HUES64 (cell line): ENCODE results near the gene GPC6.

Source experiments
- H3K27ac ChIP-seq: 2 replicates; pipeline ENCODE4 v1.7.0; 2013; ENCODE audit warnings: low read depth, low read length, inconsistent platforms
- H3K27me3 ChIP-seq: 2 replicates; pipeline ENCODE4 v1.6.1; 2013; ENCODE audit warnings: mild to moderate bottlenecking, low read length; ENCODE audit not compliant: insufficient read depth
- H3K36me3 ChIP-seq: 2 replicates; pipeline ENCODE4 v1.6.1; 2013; ENCODE audit warnings: mild to moderate bottlenecking, low read length; ENCODE audit not compliant: insufficient read depth
- H3K4me1 ChIP-seq: 2 replicates; pipeline ENCODE4 v1.6.1; 2013; ENCODE audit warnings: mild to moderate bottlenecking, low read length, moderate library complexity; ENCODE audit not compliant: insufficient read depth
- H3K4me3 ChIP-seq: 2 replicates; pipeline ENCODE4 v1.5.1; 2013; ENCODE audit warnings: mild to moderate bottlenecking, low read length, moderate library complexity
- H3K9ac ChIP-seq: 2 replicates; pipeline ENCODE4 v1.6.1; 2013; ENCODE audit warnings: mild to moderate bottlenecking, low read depth, low read length
- H3K9me3 ChIP-seq: 2 replicates; pipeline ENCODE4 v1.6.1; 2013; ENCODE audit warnings: low read depth, low read length; ENCODE audit not compliant: insufficient read depth
- WGBS: fragments of 150-250, 120-280 bp; methylation state at CpG from one replicate; pipeline ENCODE4 v1.1.7; 2013; ENCODE audit warnings: missing lambda C conversion rate; 5-methylcytosine and 5-hydroxymethylcytosine counted together

Gene GPC6

DNA sequence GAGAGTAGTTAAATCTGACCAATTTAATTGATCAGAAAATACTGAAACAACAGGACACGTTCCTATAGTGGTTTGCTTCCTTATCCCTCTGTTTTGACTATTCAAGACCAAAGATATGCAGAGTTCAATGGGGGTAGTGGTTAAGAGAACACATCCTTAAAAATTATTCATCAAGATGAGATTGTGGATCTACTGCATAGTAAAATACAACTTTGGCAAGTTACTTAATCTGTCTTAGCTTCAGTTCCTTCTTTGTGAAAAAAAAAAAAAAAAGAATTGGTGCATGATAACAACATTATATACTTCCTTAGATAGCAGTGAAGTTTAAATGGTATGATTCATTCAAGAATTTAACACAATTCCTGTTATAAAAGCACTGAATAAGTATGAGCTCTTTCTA lies 700.8 kb downstream of the GPC6 start:
- Histone ChIP-seq H3K4me1 (no peaks in the 10 kb centered on the region), H3K4me3 (no peak overlapping the region), H3K27me3 (no peaks in the 10 kb centered on the region), H3K27ac (no peak overlapping the region), H3K36me3 (no peaks in the 10 kb centered on the region), H3K9me3 (no peaks in the 10 kb centered on the region), H3K9ac (no peak overlapping the region)
- 100% methylated on average over 1 of the region's 1 CpG for WGBS

DNA sequence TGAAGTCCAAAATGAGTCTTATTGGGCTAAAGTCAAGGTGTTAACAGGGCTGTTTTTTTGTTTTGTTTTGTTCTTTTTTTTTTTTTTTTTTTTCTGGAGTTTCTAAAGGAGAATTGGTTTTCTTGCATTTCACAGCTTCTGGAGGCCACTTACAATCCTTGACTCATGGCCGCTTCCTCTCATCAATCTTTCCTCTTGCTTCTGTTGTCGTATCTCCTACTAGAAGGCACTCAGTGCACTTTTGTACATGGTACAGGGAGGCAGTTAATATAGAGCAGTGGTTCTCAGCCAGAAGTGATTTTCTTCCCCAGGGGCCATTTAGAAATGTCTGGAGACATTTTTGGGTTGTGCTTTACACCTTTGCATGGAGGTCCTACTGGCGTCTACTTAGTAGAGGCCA lies 706.3 kb downstream of the GPC6 start:
- Histone ChIP-seq H3K9me3 (no peaks in the 10 kb centered on the region), H3K27ac (no peak overlapping the region), H3K4me1 (no peaks in the 10 kb centered on the region), H3K27me3 (no peaks in the 10 kb centered on the region), H3K9ac (no peak overlapping the region), H3K36me3 (no peaks in the 10 kb centered on the region), H3K4me3 (no peak overlapping the region)
- 86% methylated on average over 3 of the region's 3 CpGs for WGBS

DNA sequence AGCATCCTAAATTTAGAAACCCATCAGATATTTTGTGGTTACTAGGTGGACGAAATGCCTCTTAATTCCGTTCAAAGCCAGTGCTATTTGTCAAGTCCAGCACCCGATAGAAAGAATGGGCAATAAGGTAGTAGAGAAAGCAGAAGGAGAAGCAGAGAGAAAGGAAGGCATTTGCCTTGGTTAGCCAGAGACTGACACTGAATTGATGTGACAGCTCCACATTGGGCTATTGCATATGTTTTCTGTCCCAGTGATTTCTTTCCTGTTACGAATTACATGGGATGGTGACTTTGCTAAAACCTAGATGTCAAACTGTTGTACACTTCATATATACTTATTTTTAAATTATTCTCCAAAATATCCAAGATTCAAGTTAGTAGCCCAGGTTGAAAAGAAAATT lies 710.3 kb downstream of the GPC6 start:
- H3K4me3 ChIP-seq, result no peak overlapping the region
- no peaks in the 10 kb centered on the region for H3K27me3 ChIP-seq
- no peaks in the 10 kb centered on the region for H3K4me1 ChIP-seq
- 94% methylated on average over 4 of the region's 4 CpGs for WGBS
- H3K36me3 ChIP-seq, result no peaks in the 10 kb centered on the region
- H3K9ac ChIP-seq, result no peak overlapping the region
- no peaks in the 10 kb centered on the region for H3K9me3 ChIP-seq
- H3K27ac ChIP-seq, result no peak overlapping the region

GRCh38 chr13:93941444-93941843 lies 714.8 kb downstream of the GPC6 start:
- H3K4me1 ChIP-seq, result peaks cover 3% of the 10 kb centered on the region; the same call in 1 of the 2 replicates
- no peaks in the 10 kb centered on the region for H3K36me3 ChIP-seq
- H3K4me3 ChIP-seq, result no peak overlapping the region
- no peaks in the 10 kb centered on the region for H3K9me3 ChIP-seq
- H3K27ac ChIP-seq, result no peak overlapping the region
- H3K27me3 ChIP-seq, result no peaks in the 10 kb centered on the region
- H3K9ac ChIP-seq, result no peak overlapping the region
- WGBS, result 100% methylated on average over 2 of the region's 2 CpGs

DNA sequence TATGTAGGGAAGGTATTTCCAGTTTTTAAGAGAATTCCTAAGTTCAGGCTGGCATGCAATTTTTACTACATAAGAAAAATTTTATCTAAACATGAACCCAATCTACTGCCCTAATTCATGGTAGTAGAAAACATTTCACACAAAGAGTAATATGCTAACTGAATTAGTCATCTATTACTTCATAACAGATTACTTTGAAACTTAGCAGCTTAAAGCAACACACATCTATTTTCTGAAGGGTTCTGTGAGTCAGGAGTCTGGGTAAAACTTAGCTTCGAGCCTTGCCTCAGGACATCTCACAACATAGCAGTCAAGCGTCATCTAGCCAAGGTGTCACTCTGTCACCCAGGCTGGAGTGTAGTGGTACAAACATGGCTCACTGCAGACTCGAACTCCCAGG lies 715.4 kb downstream of the GPC6 start:
- Histone ChIP-seq H3K9ac (no peak overlapping the region), H3K36me3 (no peaks in the 10 kb centered on the region), H3K27me3 (no peaks in the 10 kb centered on the region), H3K27ac (no peak overlapping the region), H3K4me3 (no peak overlapping the region), H3K9me3 (no peaks in the 10 kb centered on the region), H3K4me1 (peaks cover 3% of the 10 kb centered on the region; the same call in 1 of the 2 replicates)
- 95% methylated on average over 3 of the region's 3 CpGs for WGBS

DNA sequence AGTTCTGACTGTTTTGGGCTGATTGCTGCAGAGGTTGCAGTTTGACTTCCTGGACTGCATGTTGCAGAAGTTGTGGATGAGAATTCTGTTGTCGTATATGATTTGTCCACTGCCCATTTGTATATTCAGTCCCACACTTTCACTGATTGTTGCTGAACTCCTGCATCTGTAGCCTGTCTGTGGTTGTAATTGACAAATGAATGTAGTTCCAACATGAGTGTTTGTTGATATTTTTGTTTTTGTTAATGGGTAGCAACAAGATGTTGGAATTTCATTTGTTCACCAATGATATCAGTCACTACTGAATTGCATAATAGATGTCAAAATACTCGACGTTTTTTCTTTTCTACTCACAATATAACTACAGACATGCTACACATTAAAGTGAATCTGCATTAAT lies 719.0 kb downstream of the GPC6 start:
- no peak overlapping the region for H3K4me3 ChIP-seq

DNA sequence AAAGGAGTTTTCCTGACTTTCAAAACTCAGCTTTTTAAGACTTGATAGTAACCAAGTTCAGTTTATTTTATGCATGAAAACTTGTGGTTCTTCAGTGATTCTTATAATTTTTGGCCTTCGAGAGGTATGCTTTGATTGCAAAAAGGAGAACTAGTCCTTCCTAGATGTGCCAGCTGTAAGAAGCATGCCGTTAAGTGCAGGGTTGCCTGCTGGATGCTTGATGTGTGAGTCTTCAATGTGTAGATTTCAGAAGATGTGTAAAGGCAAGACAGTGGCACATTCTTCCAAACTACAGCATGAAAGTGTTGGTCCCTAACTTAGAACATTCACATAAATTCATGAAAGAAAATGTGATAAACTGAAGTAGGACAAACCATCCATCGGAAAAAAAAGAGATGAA lies 720.4 kb downstream of the GPC6 start:
- no peaks in the 10 kb centered on the region for H3K36me3 ChIP-seq
- no peaks in the 10 kb centered on the region for H3K27me3 ChIP-seq
- H3K27ac ChIP-seq, result no peak overlapping the region
- no peak overlapping the region for H3K9ac ChIP-seq
- no peak overlapping the region for H3K4me3 ChIP-seq
- peaks cover 7% of the 10 kb centered on the region; the same call in 1 of the 2 replicates for H3K4me1 ChIP-seq
- 93% methylated on average over 2 of the region's 3 CpGs for WGBS
- H3K9me3 ChIP-seq, result no peaks in the 10 kb centered on the region

More for the DNA sequence above, 719.0 kb downstream of the GPC6 start:
- H3K36me3 ChIP-seq, result no peaks in the 10 kb centered on the region
- no peaks in the 10 kb centered on the region for H3K27me3 ChIP-seq
- 93% methylated on average over 3 of the region's 3 CpGs for WGBS
- H3K9ac ChIP-seq, result no peak overlapping the region
- no peaks in the 10 kb centered on the region for H3K9me3 ChIP-seq
- peaks cover 3% of the 10 kb centered on the region; the same call in 1 of the 2 replicates for H3K4me1 ChIP-seq
- H3K27ac ChIP-seq, result no peak overlapping the region

- no peak overlapping the region for H3K4me3 ChIP-seq
- H3K27me3 ChIP-seq, result no peaks in the 10 kb centered on the region
- H3K27ac ChIP-seq, result no peak overlapping the region
- H3K9me3 ChIP-seq, result no peaks in the 10 kb centered on the region
- 98% methylated on average over 5 of the region's 5 CpGs for WGBS
- no peak overlapping the region for H3K9ac ChIP-seq
- no peaks in the 10 kb centered on the region for H3K36me3 ChIP-seq
- H3K4me1 ChIP-seq, result peaks cover 7% of the 10 kb centered on the region; the same call in 1 of the 2 replicates
These were observed 721.0 kb downstream of the GPC6 start for GRCh38 chr13:93947651-93948050.

GRCh38 chr13:93948162-93948922 lies 721.7 kb downstream of the GPC6 start:
- no peaks in the 10 kb centered on the region for H3K27me3 ChIP-seq
- no peak overlapping the region for H3K9ac ChIP-seq
- H3K4me3 ChIP-seq, result no peak overlapping the region
- H3K9me3 ChIP-seq, result no peaks in the 10 kb centered on the region
- H3K36me3 ChIP-seq, result no peaks in the 10 kb centered on the region
- WGBS, result 88% methylated on average over 1 of the region's 2 CpGs
- peaks cover 7% of the 10 kb centered on the region; the same call in 1 of the 2 replicates for H3K4me1 ChIP-seq
- no peak overlapping the region for H3K27ac ChIP-seq

DNA sequence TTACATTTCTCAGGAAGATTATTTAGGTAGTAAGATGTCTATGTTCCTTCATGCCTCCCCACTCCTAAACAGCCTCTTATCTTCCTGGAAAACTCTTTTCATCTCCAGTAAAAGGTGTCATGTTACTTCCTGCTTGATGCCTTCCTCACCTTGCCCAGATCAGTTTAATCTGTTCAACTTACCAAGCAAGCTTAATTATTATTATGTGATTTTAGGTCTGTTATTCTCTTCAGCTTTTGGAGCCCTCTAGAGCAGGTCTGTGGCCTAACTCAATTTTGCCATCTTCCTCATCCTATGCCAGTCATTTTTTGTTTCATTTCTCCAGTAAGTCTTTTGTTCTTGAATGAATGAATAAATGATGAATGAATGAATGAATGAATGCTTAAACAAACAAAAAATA lies 724.5 kb downstream of the GPC6 start:
- Histone ChIP-seq H3K27me3 (no peaks in the 10 kb centered on the region), H3K9me3 (no peaks in the 10 kb centered on the region), H3K9ac (no peak overlapping the region), H3K4me1 (peaks cover 9% of the 10 kb centered on the region; the same call in 1 of the 2 replicates), H3K36me3 (no peaks in the 10 kb centered on the region), H3K4me3 (no peak overlapping the region), H3K27ac (no peak overlapping the region)

- Histone ChIP-seq H3K27ac (no peak overlapping the region), H3K27me3 (no peaks in the 10 kb centered on the region), H3K4me1 (peaks cover 9% of the 10 kb centered on the region; the same call in 1 of the 2 replicates), H3K36me3 (no peaks in the 10 kb centered on the region), H3K4me3 (no peak overlapping the region), H3K9me3 (no peaks in the 10 kb centered on the region), H3K9ac (no peak overlapping the region)
- WGBS, result no CpG with 5 or more reads among the region's 1 CpG
These were observed 725.3 kb downstream of the GPC6 start for GRCh38 chr13:93951951-93952350.
